AG10803 (cell line): ENCODE data around the gene PPP2CA.
A peak's percentile ranks its signal among the peaks of the same experiment; 100 is the strongest.

Experiments used
- DNase-seq: peaks from one replicate; pipeline ENCODE4 v3.0.0; 2010; ENCODE audit warnings: low read depth
- H3K4me3 ChIP-seq: 2 replicates; pipeline ENCODE4 v1.5.1; 2011; ENCODE audit warnings: mild to moderate bottlenecking, low read length, control low read depth
- CTCF ChIP-seq: conservative IDR thresholded peaks from 2 replicates; pipeline ENCODE4 v1.5.1; 2011; ENCODE audit warnings: mild to moderate bottlenecking, low read length, control low read depth, inconsistent platforms

PPP2CA gene

GRCh38 chr5:134184155-134185135, 41.4 kb downstream of the PPP2CA start:
- H3K4me3 ChIP-seq, result no peak overlapping the region
- peak; percentile 97 for TF ChIP-seq CTCF
- DNase-seq, result peak; percentile 48

GRCh38 chr5:134183481-134183880, 42.4 kb downstream of the PPP2CA start:
- no peak for TF ChIP-seq CTCF

GRCh38 chr5:134178096-134178419, 47.8 kb downstream of the PPP2CA start:
- no peak for TF ChIP-seq CTCF

More at GRCh38 chr5:134183481-134183880, 42.4 kb downstream of the PPP2CA start:
- H3K4me3 ChIP-seq, result no peak overlapping the region
- no peak for DNase-seq

GRCh38 chr5:134177369-134178095, 48.3 kb downstream of the PPP2CA start:
- peak overlapping the region; percentile 91 for H3K4me3 ChIP-seq
- TF ChIP-seq CTCF, result no peak
- DNase-seq, result peak; percentile 69

More at GRCh38 chr5:134178096-134178419, 47.8 kb downstream of the PPP2CA start:
- no peak overlapping the region for H3K4me3 ChIP-seq
- no peak for DNase-seq

- DNase-seq, result peak; percentile 74
- H3K4me3 ChIP-seq, result peak within 1 kb of the TSS; percentile 91
- TF ChIP-seq CTCF, result no peak
Measured at GRCh38 chr5:134176511-134177368, 49.1 kb downstream of the PPP2CA start, which contains the start of gene SKP1. Gene SKP1 (minus strand): TSS chr5:134176950. CDS start chr5:134174022, 2,928 bp downstream.

GRCh38 chr5:134175921-134176510, 49.9 kb downstream of the PPP2CA start:
- TF ChIP-seq CTCF, result no peak
- H3K4me3 ChIP-seq, result peak overlapping the region; percentile 91
- DNase-seq, result peak; percentile 29
